Measurements from ENCODE around the gene ENTREP1. TPM values are rescaled to one million over a fixed set of nuclear protein-coding genes. Genes with fewer than 3 reads are reported as not detected.

Gene ENTREP1
- total RNA-seq, 1 experiment from 2014 or later = 21.3 TPM

- no peaks in the 10 kb centered on the region for H4K20me1 ChIP-seq (ENCODE audit: control insufficient read depth, insufficient read depth, insufficient read length)
- H3K4ac ChIP-seq (ENCODE audit: low read depth, low read length) = no peak overlapping the region
- no CpG with 5 or more reads among the region's 1 CpG for WGBS (ENCODE audit: extremely low coverage, insufficient read length, low lambda C conversion rate)
- no peak overlapping the region for H4K8ac ChIP-seq (replicated peaks; ENCODE audit: insufficient read length, low read depth, low read length)
- H3K4me3 Mint-ChIP-seq = no peak overlapping the region
- no peak overlapping the region for H3T11ph ChIP-seq (ENCODE audit: low read length)
- H3K27ac Mint-ChIP-seq = no peak overlapping the region
- peaks cover 8 to 13% of the 10 kb centered on the region in 2 experiments for H3K4me1 Mint-ChIP-seq
- no peak overlapping the region for H2AFZ ChIP-seq (ENCODE audit: low read length)
- H2AK5ac ChIP-seq (ENCODE audit: insufficient read length, low read length) = no peak overlapping the region
- no peaks in the 10 kb centered on the region for H3K23me2 ChIP-seq (ENCODE audit: insufficient read length, low read depth, low read length, poor library complexity, severe bottlenecking)
- no peaks in the 10 kb centered on the region for H3K4me1 ChIP-seq (ENCODE audit: insufficient read depth, low read length)
- no peak overlapping the region for H3K14ac ChIP-seq (ENCODE audit: insufficient read depth, low read length)
- H3K36me3 Mint-ChIP-seq (ENCODE audit: insufficient read depth in 1 of 3, low read depth in 3 of 3) = peaks cover 2 to 14% (median 9%) of the 10 kb centered on the region in 3 experiments; a peak in 5 of 7 replicates
- no peak overlapping the region for H2BK120ac ChIP-seq (ENCODE audit: low read depth, low read length, poor library complexity, severe bottlenecking)
- H3K79me2 ChIP-seq (ENCODE audit: insufficient read depth, low read length) = no peaks in the 10 kb centered on the region
- H2BK5ac ChIP-seq (ENCODE audit: insufficient read length, low read length) = no peak overlapping the region
- H3K27me3 ChIP-seq (ENCODE audit: insufficient read depth, low read length) = no peaks in the 10 kb centered on the region
- H4K91ac ChIP-seq (ENCODE audit: insufficient read length, low read depth, low read length) = no peak overlapping the region
- peaks cover 5 to 13% of the 10 kb centered on the region in 2 experiments; a peak in 4 of 5 replicates for H3K9me3 Mint-ChIP-seq
- H2BK15ac ChIP-seq (ENCODE audit: low read depth, low read length) = no peak overlapping the region
- no peaks in the 10 kb centered on the region; the same call in 1 of the 2 replicates for H3K27me3 Mint-ChIP-seq (ENCODE audit: low read depth)
- H2BK20ac ChIP-seq (ENCODE audit: low read depth, low read length, poor library complexity, severe bottlenecking) = no peak overlapping the region
- TF ChIP-seq CTCF (conservative IDR thresholded peaks at IDR 0.05) = no peak
- no peak overlapping the region for H4K5ac ChIP-seq (ENCODE audit: insufficient read length, low read depth, low read length)
- no peak overlapping the region for H3K4me2 ChIP-seq (ENCODE audit: insufficient read depth, insufficient read length, low read length)
- no peak overlapping the region for H3K23ac ChIP-seq (ENCODE audit: insufficient read length, low read depth, low read length)
- no peak overlapping the region for H3K27ac ChIP-seq (ENCODE audit: insufficient read length, low read depth, low read length)
- H3K56ac ChIP-seq (ENCODE audit: insufficient read length, low read depth, low read length) = no peak overlapping the region
- H3K18ac ChIP-seq (ENCODE audit: insufficient read length, low read depth, low read length) = no peak overlapping the region
- no peak overlapping the region for H2BK12ac ChIP-seq (ENCODE audit: insufficient read length, low read depth, low read length)
- H3K79me1 ChIP-seq (ENCODE audit: insufficient read depth, low read depth, low read length, poor library complexity, severe bottlenecking) = no peaks in the 10 kb centered on the region
- no peak overlapping the region for H3K9ac ChIP-seq (ENCODE audit: extremely low read depth, insufficient read length, low read length)
- H3K9me3 ChIP-seq (ENCODE audit: control insufficient read depth, low read depth, low read length) = no peaks in the 10 kb centered on the region
- DNase-seq = no peak
Observed at GRCh38 chr9:69293156-69293555, 31.9 kb upstream of the ENTREP1 start.
